Panc1 (cell line): ENCODE results near the gene ANAPC15.

Experiments
- CTCF ChIP-seq: fragments of 450-650 bp; IDR thresholded peaks from 2 replicates; pipeline ENCODE4 v1.5.1; 2017; ENCODE audit warnings: mild to moderate bottlenecking
- POLR2AphosphoS5 ChIP-seq: IDR thresholded peaks from 2 replicates; pipeline ENCODE4 v1.6.1; 2012; ENCODE audit warnings: mild to moderate bottlenecking, low read depth, low read length, moderate library complexity
- SIN3A ChIP-seq: IDR thresholded peaks from 2 replicates; pipeline ENCODE4 v1.6.1; 2012; ENCODE audit warnings: low read depth, mild to moderate bottlenecking, low read length, moderate library complexity, borderline replicate concordance; ENCODE audit not compliant: insufficient read depth

DNA sequence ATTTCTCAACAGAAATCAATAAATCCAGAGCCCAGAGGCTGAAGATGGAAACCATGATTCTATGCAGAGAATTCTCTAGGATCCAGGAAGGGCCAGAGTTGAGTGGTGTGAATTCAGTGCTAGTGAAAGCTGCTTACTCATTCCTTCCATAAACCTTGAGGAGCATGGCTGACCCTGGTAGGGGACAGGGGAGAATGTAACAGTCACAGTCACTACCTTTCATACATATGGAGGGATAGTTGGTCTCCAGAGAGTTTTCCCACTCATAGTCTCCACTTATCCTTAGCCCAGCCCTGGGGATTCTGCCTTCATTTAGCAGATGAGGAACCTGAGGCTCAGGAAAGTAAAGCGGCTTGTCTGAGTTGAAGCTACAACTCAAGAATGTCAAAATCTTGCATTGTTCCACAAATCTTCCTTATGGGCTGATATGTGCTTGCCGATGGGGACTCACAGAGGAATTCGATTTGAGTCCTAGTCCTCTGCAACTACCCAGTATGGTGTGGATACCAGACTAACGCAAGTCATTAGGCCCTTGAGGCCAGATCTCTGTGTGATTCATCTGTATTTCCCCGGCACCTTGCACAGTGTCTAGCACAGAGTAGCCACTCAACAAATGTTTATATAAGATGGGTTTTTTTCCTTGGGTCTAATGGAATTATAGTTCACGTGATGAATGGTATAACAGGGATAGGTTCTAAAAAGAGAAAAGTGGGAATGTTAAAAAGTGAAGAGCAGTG, 3.7 kb upstream of the ANAPC15 start:
- TF ChIP-seq CTCF, result no peak
- TF ChIP-seq SIN3A, result no peak
- no peak for TF ChIP-seq POLR2AphosphoS5
